CD14-positive monocyte (primary cell): Measurements from ENCODE around the gene ARPC1B. TPM values are rescaled to one million over a fixed set of nuclear protein-coding genes. Genes with fewer than 3 reads are reported as not detected.

Source experiments
- DNase-seq, 3 donors: peaks; one replicate each; pipeline ENCODE4 v3.0.0-alpha.2; 2011 to 2022
- H2AFZ ChIP-seq: 2 replicates; pipeline ENCODE4 v1.6.0; 2012; ENCODE audit warnings: mild to moderate bottlenecking, low read depth, low read length, inconsistent platforms; ENCODE audit not compliant: insufficient read depth, poor library complexity, severe bottlenecking
- H3K27ac ChIP-seq, 2 donors: 1 replicate in 1 of 2; 2 replicates in 1 of 2; pipeline ENCODE4 v1.5.1; 2012 to 2013; ENCODE audit warnings: low read length in 2 of 2, control low read depth in 1 of 2, inconsistent platforms in 1 of 2, low read depth in 1 of 2, mild to moderate bottlenecking in 1 of 2
- H3K27me3 ChIP-seq, 2 donors: one replicate each; pipeline versions ENCODE4 v1.6.0 to v1.6.1; 2011 to 2013; ENCODE audit warnings: low read length in 2 of 2; ENCODE audit not compliant: control insufficient read depth in 2 of 2, insufficient read depth in 2 of 2
- H3K36me3 ChIP-seq, 2 donors: replicated peaks in 1 of 2; 1 replicate in 1 of 2; 2 replicates in 1 of 2; pipeline versions ENCODE4 v1.5.1 to v1.6.1; 2012 to 2013; ENCODE audit warnings: low read length in 2 of 2, control low read depth in 1 of 2, inconsistent platforms in 1 of 2, mild to moderate bottlenecking in 1 of 2; ENCODE audit not compliant: insufficient read depth in 2 of 2, control insufficient read depth in 1 of 2
- H3K4me1 ChIP-seq, 2 donors: 1 replicate in 1 of 2; 2 replicates in 1 of 2; pipeline versions ENCODE4 v1.5.1 to v1.6.1; 2012 to 2013; ENCODE audit warnings: low read length in 2 of 2, control low read depth in 1 of 2, inconsistent platforms in 1 of 2, mild to moderate bottlenecking in 1 of 2, moderate library complexity in 1 of 2; ENCODE audit not compliant: insufficient read depth in 2 of 2, control insufficient read depth in 1 of 2
- H3K4me2 ChIP-seq: replicated peaks from 2 replicates; pipeline ENCODE3; 2012; ENCODE audit warnings: low read length, moderate library complexity, mild to moderate bottlenecking; ENCODE audit not compliant: poor library complexity, severe bottlenecking; ENCODE audit errors: extremely low read depth
- H3K4me3 ChIP-seq, 3 experiments: fragments of 200-600 bp in 1 of 3; sonication (generic) in 1 of 3; replicated peaks in 1 of 3; 1 replicate in 2 of 3; 2 replicates in 1 of 3; pipeline ENCODE4 v1.5.1; 2011 to 2013; ENCODE audit warnings: low read length in 3 of 3, mild to moderate bottlenecking in 3 of 3, control low read depth in 2 of 3, low read depth in 2 of 3, inconsistent platforms in 1 of 3, moderate library complexity in 1 of 3
- H3K79me2 ChIP-seq: 2 replicates; pipeline ENCODE4 v1.6.0; 2012; ENCODE audit warnings: mild to moderate bottlenecking, control low read depth, inconsistent platforms, low read length, moderate library complexity; ENCODE audit not compliant: insufficient read depth
- H3K9ac ChIP-seq: 2 replicates; pipeline ENCODE4 v1.6.0; 2017; ENCODE audit warnings: low read length, mild to moderate bottlenecking; ENCODE audit not compliant: insufficient read depth, poor library complexity, severe bottlenecking
- H3K9me3 ChIP-seq, 2 donors: replicated peaks in 1 of 2; 1 replicate in 1 of 2; 2 replicates in 1 of 2; pipeline versions ENCODE4 v1.5.1 to v1.6.1; 2012 to 2013; ENCODE audit warnings: low read length in 2 of 2, control low read depth in 1 of 2; ENCODE audit not compliant: control insufficient read depth in 1 of 2, insufficient read depth in 1 of 2
- H4K20me1 ChIP-seq: 2 replicates; pipeline ENCODE4 v1.6.0; 2012; ENCODE audit warnings: mild to moderate bottlenecking, low read length, control low read depth, moderate library complexity; ENCODE audit not compliant: insufficient read depth
- H3K27ac Mint-ChIP-seq, 7 donors: one replicate each; pipeline ENCODE4 v1.8.0; 2020; ENCODE audit warnings: mild to moderate bottlenecking in 7 of 7, mixed read lengths in 7 of 7, moderate library complexity in 6 of 7, inconsistent platforms in 2 of 7
- H3K27me3 Mint-ChIP-seq, 3 donors: one replicate each; pipeline ENCODE4 v1.8.0; 2021 to 2022; ENCODE audit warnings: low read depth in 3 of 3, mild to moderate bottlenecking in 3 of 3, mixed read lengths in 3 of 3, moderate library complexity in 3 of 3, inconsistent platforms in 1 of 3
- H3K36me3 Mint-ChIP-seq, 2 donors: one replicate each; pipeline ENCODE4 v1.8.0; 2020; ENCODE audit warnings: mixed read lengths in 2 of 2, inconsistent platforms in 1 of 2, mild to moderate bottlenecking in 1 of 2
- H3K4me1 Mint-ChIP-seq: one replicate; pipeline ENCODE4 v1.8.0; 2020; ENCODE audit warnings: mild to moderate bottlenecking, mixed read lengths
- H3K4me3 Mint-ChIP-seq, 2 donors: one replicate each; pipeline ENCODE4 v1.8.0; 2020; ENCODE audit warnings: mild to moderate bottlenecking in 2 of 2, mixed read lengths in 2 of 2, moderate library complexity in 1 of 2
- H3K9me3 Mint-ChIP-seq, 7 donors: one replicate each; pipeline ENCODE4 v1.8.0; 2020 to 2022; ENCODE audit warnings: mixed read lengths in 7 of 7, mild to moderate bottlenecking in 6 of 7, moderate library complexity in 6 of 7, inconsistent platforms in 2 of 7
- CTCF ChIP-seq: fragments of 200-600 bp; IDR thresholded peaks from one replicate; pipeline ENCODE4 v1.8.0; 2022; ENCODE audit warnings: antibody characterized with exemption, mild to moderate bottlenecking
- WGBS: methylation state at CpG from one replicate; pipeline ENCODE4 v1.1.5; 2013; ENCODE audit warnings: missing lambda C conversion rate; ENCODE audit not compliant: insufficient coverage; 5-methylcytosine and 5-hydroxymethylcytosine counted together
- intact Hi-C, 2 donors: fragments of 100-400 bp; cut with micrococcal nuclease; formaldehyde crosslinking; loops; one replicate each; pipeline versions ENCODE4 v1.15.0 to v1.15.1; 2023
- polyA plus RNA-seq, 3 donors: library from polyadenylated mRNA; depleted of rRNA in 1 of 3; unstranded in 2 of 3; stranded (reverse) in 1 of 3; fragments of 300-500 nt in 2 of 3; fragments of >200 nt in 1 of 3; fragmentation: Illumina TruSeq in 2 of 3; gene quantifications; 1 replicate in 2 of 3; 2 replicates in 1 of 3; pipeline ENCODE4 v1.2.3, GENCODE V29; 2012 to 2021

The ARPC1B gene
- polyA plus RNA-seq, 3 donors = 1,179 to 1,362 (median 1,282) TPM

GRCh38 chr7:99406557-99406956 lies 32.0 kb downstream of the ARPC1B start:
- Histone ChIP-seq H3K9ac (no peak overlapping the region), H3K4me2 (no peak overlapping the region), H3K27me3 (no peaks in the 10 kb centered on the region), H3K36me3 (peaks cover 25 to 48% of the 10 kb centered on the region in 2 donors), H4K20me1 (peaks cover 74% of the 10 kb centered on the region), H3K4me1 (peaks cover 25 to 35% of the 10 kb centered on the region in 2 donors), H3K9me3 (no peaks in the 10 kb centered on the region), H3K79me2 (peaks cover 73% of the 10 kb centered on the region), H2AFZ (no peak overlapping the region), H3K4me3 (no peak overlapping the region), H3K27ac (no peak overlapping the region)
- intact Hi-C loops = loop anchor here (2.0 to 10.0 kb wide), 2 partner anchors 30 to 98 kb away; partner anchors contain the start of genes ZKSCAN5 (in 1 of the 2) and ZNF394 (in 1 of the 2)
- WGBS = no CpG with 5 or more reads among the region's 1 CpG
- H3K27ac Mint-ChIP-seq = no peak overlapping the region
- no peak for TF ChIP-seq CTCF
- peaks cover 30 to 43% of the 10 kb centered on the region in 2 donors for H3K36me3 Mint-ChIP-seq
- H3K27me3 Mint-ChIP-seq = peaks cover 0 to 2% (median 2%) of the 10 kb centered on the region in 3 donors
- DNase-seq = no peak
- no peaks in the 10 kb centered on the region for H3K9me3 Mint-ChIP-seq
- H3K4me3 Mint-ChIP-seq = no peak overlapping the region
- H3K4me1 Mint-ChIP-seq = peaks cover 29% of the 10 kb centered on the region

- Histone ChIP-seq H3K27ac (peak overlapping the region; percentile 95 to 97), H3K4me2 (peak overlapping the region; percentile 90), H3K36me3 (peaks cover 35 to 53% of the 10 kb centered on the region in 2 donors), H2AFZ (peak overlapping the region; percentile 97), H3K4me3 (peak overlapping the region; percentile 65 to 96 (median 93)), H3K4me1 (peaks cover 25 to 35% of the 10 kb centered on the region in 2 donors), H4K20me1 (peaks cover 70% of the 10 kb centered on the region), H3K79me2 (peaks cover 71% of the 10 kb centered on the region), H3K27me3 (no peaks in the 10 kb centered on the region), H3K9ac (peak overlapping the region; percentile 90), H3K9me3 (no peaks in the 10 kb centered on the region)
- H3K36me3 Mint-ChIP-seq = peaks cover 39 to 46% of the 10 kb centered on the region in 2 donors
- peaks cover 0 to 2% (median 2%) of the 10 kb centered on the region in 3 donors for H3K27me3 Mint-ChIP-seq
- TF ChIP-seq CTCF = no peak
- H3K4me1 Mint-ChIP-seq = peaks cover 29% of the 10 kb centered on the region
- intact Hi-C loops = loop anchor here (2.0 to 10.0 kb wide), 4 partner anchors 31 to 97 kb away; partner anchors contain the start of genes ARPC1B (in 1 of the 2), ZKSCAN5 (in 1 of the 2) and ZNF394 (in 1 of the 2)
- peak overlapping the region; percentile 97 to 99 for H3K4me3 Mint-ChIP-seq
- peak in 2 of 3 donors; percentile 36 to 58 for DNase-seq
- peak overlapping the region; percentile 76 to 99 (median 99) for H3K27ac Mint-ChIP-seq
- WGBS = under 1% methylated on average over 27 of the region's 28 CpGs
- no peaks in the 10 kb centered on the region for H3K9me3 Mint-ChIP-seq
These were observed 33.4 kb downstream of the ARPC1B start for GRCh38 chr7:99407872-99408378.
